Activated T-cell treated with anti-CD3 and anti-CD28 coated beads, Interleukin-2, amount 50 U/mL, for 24 hours (primary cell): ENCODE results near the gene ZNF530.

Source experiments
- DNase-seq: peaks from one replicate; pipeline ENCODE4 v3.0.0-alpha.2; 2020
- H3K27ac Mint-ChIP-seq: 2 replicates; pipeline ENCODE4 v1.8.0; 2020; ENCODE audit warnings: mild to moderate bottlenecking, mixed read lengths
- H3K27me3 Mint-ChIP-seq: 2 replicates; pipeline ENCODE4 v1.8.0; 2020; ENCODE audit warnings: mixed read lengths
- H3K36me3 Mint-ChIP-seq: 2 replicates; pipeline ENCODE4 v1.8.0; 2020; ENCODE audit warnings: low read depth, mixed read lengths
- H3K4me1 Mint-ChIP-seq: 2 replicates; pipeline ENCODE4 v1.8.0; 2020; ENCODE audit warnings: low read depth, mixed read lengths
- H3K4me3 Mint-ChIP-seq: 2 replicates; pipeline ENCODE4 v1.8.0; 2020; ENCODE audit warnings: mild to moderate bottlenecking, moderate library complexity, mixed read lengths
- H3K9me3 Mint-ChIP-seq: 2 replicates; pipeline ENCODE4 v1.8.0; 2020; ENCODE audit warnings: mixed read lengths

ZNF530 gene

GRCh38 chr19:57641715-57642234 is 42.1 kb downstream of the ZNF530 start:
- no peaks in the 10 kb centered on the region for H3K27me3 Mint-ChIP-seq
- no peak overlapping the region for H3K4me3 Mint-ChIP-seq
- no peak for DNase-seq
- peaks cover 67% of the 10 kb centered on the region for H3K9me3 Mint-ChIP-seq
- peaks cover 80% of the 10 kb centered on the region for H3K36me3 Mint-ChIP-seq
- H3K4me1 Mint-ChIP-seq = no peaks in the 10 kb centered on the region
- no peak overlapping the region for H3K27ac Mint-ChIP-seq

- Mint-ChIP-seq H3K27ac (no peak overlapping the region), H3K9me3 (peaks cover 63% of the 10 kb centered on the region), H3K4me3 (no peak overlapping the region), H3K27me3 (no peaks in the 10 kb centered on the region), H3K36me3 (peaks cover 72% of the 10 kb centered on the region), H3K4me1 (no peaks in the 10 kb centered on the region)
- DNase-seq = no peak
These were observed 42.8 kb downstream of the ZNF530 start for GRCh38 chr19:57642396-57643046.

GRCh38 chr19:57643734-57644133 is 44.0 kb downstream of the ZNF530 start:
- peaks cover 60% of the 10 kb centered on the region for H3K36me3 Mint-ChIP-seq
- no peak overlapping the region for H3K4me3 Mint-ChIP-seq
- no peaks in the 10 kb centered on the region for H3K4me1 Mint-ChIP-seq
- no peak for DNase-seq
- H3K9me3 Mint-ChIP-seq = peaks cover 62% of the 10 kb centered on the region
- H3K27me3 Mint-ChIP-seq = no peaks in the 10 kb centered on the region
- no peak overlapping the region for H3K27ac Mint-ChIP-seq

DNA sequence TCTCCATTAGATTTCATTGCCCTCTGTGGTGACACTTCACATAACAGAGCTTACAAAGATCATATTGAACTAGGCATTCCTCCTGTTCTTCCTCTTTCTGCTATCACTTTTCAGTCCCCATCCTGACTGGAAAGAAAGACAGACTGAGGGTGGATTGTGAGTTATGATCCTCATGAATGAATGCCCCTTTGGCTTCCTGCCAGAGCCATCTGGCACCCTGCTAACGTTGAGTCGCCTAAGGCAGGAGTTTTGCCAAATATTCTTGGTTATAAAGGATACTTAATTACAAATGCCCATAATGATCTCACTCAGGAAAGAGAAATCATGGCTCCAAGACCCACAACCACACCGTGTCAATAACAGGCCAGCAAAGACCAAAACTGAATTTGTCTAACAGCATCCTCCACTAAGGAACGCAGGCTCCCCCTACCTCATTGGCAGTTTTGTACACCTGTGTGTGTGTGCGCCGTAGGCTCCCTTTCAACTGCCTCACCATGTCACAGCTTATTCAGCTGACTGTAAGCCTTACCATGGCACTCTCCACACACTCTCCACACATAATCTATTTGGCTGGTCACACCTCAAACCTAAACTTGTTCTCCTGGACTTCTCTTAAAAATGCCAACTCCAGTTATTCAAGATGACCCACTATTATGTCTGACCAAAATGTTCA is 48.8 kb downstream of the ZNF530 start:
- H3K9me3 Mint-ChIP-seq = peaks cover 50% of the 10 kb centered on the region
- no peaks in the 10 kb centered on the region for H3K4me1 Mint-ChIP-seq
- no peak for DNase-seq
- H3K27me3 Mint-ChIP-seq = peaks cover 14% of the 10 kb centered on the region
- H3K4me3 Mint-ChIP-seq = no peak overlapping the region
- H3K27ac Mint-ChIP-seq = no peak overlapping the region
- H3K36me3 Mint-ChIP-seq = peaks cover 25% of the 10 kb centered on the region

- no peak for DNase-seq
- H3K4me1 Mint-ChIP-seq = no peaks in the 10 kb centered on the region
- H3K36me3 Mint-ChIP-seq = peaks cover 15% of the 10 kb centered on the region
- H3K27ac Mint-ChIP-seq = no peak overlapping the region
- peaks cover 33% of the 10 kb centered on the region for H3K27me3 Mint-ChIP-seq
- H3K9me3 Mint-ChIP-seq = peaks cover 62% of the 10 kb centered on the region
- no peak overlapping the region for H3K4me3 Mint-ChIP-seq
These were observed 51.9 kb downstream of the ZNF530 start for GRCh38 chr19:57651654-57651996.

- Mint-ChIP-seq H3K27me3 (peaks cover 40% of the 10 kb centered on the region), H3K27ac (no peak overlapping the region), H3K4me1 (no peaks in the 10 kb centered on the region), H3K4me3 (no peak overlapping the region), H3K9me3 (peaks cover 57% of the 10 kb centered on the region), H3K36me3 (peaks cover 15% of the 10 kb centered on the region)
- DNase-seq = no peak
These were observed 54.0 kb downstream of the ZNF530 start for GRCh38 chr19:57653689-57654088.

- no peak overlapping the region for H3K4me3 Mint-ChIP-seq
- DNase-seq = no peak
- H3K36me3 Mint-ChIP-seq = peaks cover 12% of the 10 kb centered on the region
- no peaks in the 10 kb centered on the region for H3K4me1 Mint-ChIP-seq
- peaks cover 50% of the 10 kb centered on the region for H3K27me3 Mint-ChIP-seq
- no peak overlapping the region for H3K27ac Mint-ChIP-seq
- H3K9me3 Mint-ChIP-seq = peaks cover 48% of the 10 kb centered on the region
These were observed 55.8 kb downstream of the ZNF530 start for GRCh38 chr19:57655443-57655842.

DNA sequence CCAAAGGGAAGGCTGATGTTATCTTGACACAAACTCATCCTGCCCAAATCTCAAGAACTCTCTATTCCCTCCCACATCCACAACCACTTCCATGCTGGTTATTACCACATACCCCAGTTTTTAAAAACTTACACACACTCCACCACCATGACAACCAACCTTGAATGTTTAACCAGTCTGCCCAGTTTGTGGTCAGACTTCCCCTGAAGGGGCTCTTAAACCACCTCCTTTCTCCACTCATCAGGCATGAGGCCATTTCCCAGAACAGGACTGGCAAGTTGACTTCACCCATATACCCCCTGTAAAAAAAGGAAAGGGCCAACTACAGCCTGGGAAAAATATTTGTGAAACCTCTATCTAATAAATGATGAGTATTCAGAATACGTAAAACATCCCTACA is 56.7 kb downstream of the ZNF530 start:
- Mint-ChIP-seq H3K27ac (no peak overlapping the region), H3K9me3 (peaks cover 48% of the 10 kb centered on the region)
- no peak for DNase-seq

More for the DNA sequence above, 56.7 kb downstream of the ZNF530 start:
- H3K4me1 Mint-ChIP-seq = no peaks in the 10 kb centered on the region
- no peak overlapping the region for H3K4me3 Mint-ChIP-seq
- H3K27me3 Mint-ChIP-seq = peaks cover 57% of the 10 kb centered on the region
- peaks cover 11% of the 10 kb centered on the region for H3K36me3 Mint-ChIP-seq
